Fibroblast of lung (primary cell): ENCODE data around the gene CDKN1A.

ENCODE experiments used
- CTCF ChIP-seq, 2 donors: IDR thresholded peaks in 1 of 2; conservative IDR thresholded peaks in 1 of 2; 1 replicate in 1 of 2; 2 replicates in 1 of 2; pipeline ENCODE4 v1.5.1; 2011 to 2012; ENCODE audit warnings: low read length in 2 of 2, control low read depth in 1 of 2, inconsistent platforms in 1 of 2, low read depth in 1 of 2, mild to moderate bottlenecking in 1 of 2
- EZH2 ChIP-seq: IDR thresholded peaks from 2 replicates; pipeline ENCODE4 v1.5.1; 2012; ENCODE audit warnings: low read length, control low read depth, mild to moderate bottlenecking; ENCODE audit errors: missing control alignments

- no peak for TF ChIP-seq CTCF (conservative IDR thresholded peaks at IDR 0.05 in 1 of 2, IDR thresholded peaks at IDR 0.05 in 1 of 2; ENCODE audit: low read depth in 1 of 2, low read length in 2 of 2)
- no peak for TF ChIP-seq EZH2
Measured at GRCh38 chr6:36685926-36686667, 7.6 kb downstream of the CDKN1A start.
